ENCODE results near the gene COL3A1.

The COL3A1 gene

DNA sequence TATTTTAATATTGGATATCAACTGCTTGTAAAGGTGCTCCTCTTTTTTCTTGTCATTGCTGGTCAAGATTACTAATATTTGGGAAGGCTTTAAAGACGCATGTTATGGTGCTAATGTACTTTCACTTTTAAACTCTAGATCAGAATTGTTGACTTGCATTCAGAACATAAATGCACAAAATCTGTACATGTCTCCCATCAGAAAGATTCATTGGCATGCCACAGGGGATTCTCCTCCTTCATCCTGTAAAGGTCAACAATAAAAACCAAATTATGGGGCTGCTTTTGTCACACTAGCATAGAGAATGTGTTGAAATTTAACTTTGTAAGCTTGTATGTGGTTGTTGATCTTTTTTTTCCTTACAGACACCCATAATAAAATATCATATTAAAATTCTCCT, 38.2 kb downstream of the COL3A1 start:
- H3K4me3 ChIP-seq (ENCODE audit: control insufficient read depth, low read depth, low read length) = no peak overlapping the region
- no peak for DNase-seq (ENCODE audit: low read depth)
- no peak for TF ChIP-seq CTCF (IDR thresholded peaks at IDR 0.05; ENCODE audit: control insufficient read depth, insufficient read depth, low read depth, low read length, missing control alignments)

GRCh38 chr2:189013031-189013430, 38.9 kb downstream of the COL3A1 start:
- no peak overlapping the region for H3K4me3 ChIP-seq (ENCODE audit: control insufficient read depth, low read depth, low read length)
- TF ChIP-seq CTCF (IDR thresholded peaks at IDR 0.05; ENCODE audit: control insufficient read depth, insufficient read depth, low read depth, low read length, missing control alignments) = no peak
- DNase-seq (ENCODE audit: low read depth) = no peak

DNA sequence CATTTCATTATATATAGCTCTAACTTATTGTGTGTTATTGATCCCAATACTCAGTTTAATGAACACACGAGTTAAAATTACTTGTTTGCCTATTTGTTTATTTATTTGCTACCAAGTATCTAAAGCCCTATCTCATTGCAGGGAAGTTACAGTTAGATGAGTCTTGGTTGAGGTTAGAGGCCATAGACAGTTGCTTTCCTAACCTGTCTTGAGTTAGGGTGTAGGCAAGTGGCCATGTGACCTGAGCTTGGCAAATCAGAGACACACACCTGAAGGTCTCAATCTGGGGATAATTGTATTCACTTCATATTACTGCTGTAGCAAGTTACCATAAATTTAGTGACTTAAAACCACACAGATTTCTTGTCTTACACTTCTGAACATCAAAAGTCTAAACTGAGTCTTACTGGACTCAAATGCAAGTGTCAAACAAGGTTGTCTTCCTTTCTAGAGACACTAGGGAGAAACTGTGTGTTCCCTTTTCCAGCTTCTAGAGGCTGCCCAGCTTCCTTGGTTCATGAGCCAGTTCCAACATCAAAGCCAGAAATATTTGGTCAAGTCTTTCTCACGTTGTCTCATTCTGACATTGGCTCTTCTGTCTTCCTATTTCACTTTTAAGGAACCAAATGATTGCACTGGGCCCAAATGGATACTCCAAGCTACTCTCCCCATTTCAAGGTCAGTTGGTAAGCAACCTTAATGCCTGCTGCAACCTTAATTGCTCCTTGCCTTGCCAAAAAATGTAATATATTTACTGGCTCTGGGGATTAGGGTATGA, 39.7 kb downstream of the COL3A1 start:
- no peak for TF ChIP-seq CTCF (IDR thresholded peaks at IDR 0.05; ENCODE audit: control insufficient read depth, insufficient read depth, low read depth, low read length, missing control alignments)
- no peak for DNase-seq (ENCODE audit: low read depth)
- H3K4me3 ChIP-seq (ENCODE audit: control insufficient read depth, low read depth, low read length) = no peak overlapping the region

- peak; percentile 38 for DNase-seq (ENCODE audit: low read depth)
- H3K4me3 ChIP-seq (ENCODE audit: control insufficient read depth, low read depth, low read length) = no peak overlapping the region
- no peak for TF ChIP-seq CTCF (IDR thresholded peaks at IDR 0.05; ENCODE audit: control insufficient read depth, insufficient read depth, low read depth, low read length, missing control alignments)
These were observed 40.4 kb downstream of the COL3A1 start for GRCh38 chr2:189014449-189015138.

- TF ChIP-seq CTCF (IDR thresholded peaks at IDR 0.05; ENCODE audit: control insufficient read depth, insufficient read depth, low read depth, low read length, missing control alignments) = no peak
- DNase-seq (ENCODE audit: low read depth) = no peak
- no peak overlapping the region for H3K4me3 ChIP-seq (ENCODE audit: control insufficient read depth, low read depth, low read length)
These were observed 41.2 kb downstream of the COL3A1 start for GRCh38 chr2:189015359-189015758.

- no peak for DNase-seq (ENCODE audit: low read depth)
- H3K4me3 ChIP-seq (ENCODE audit: control insufficient read depth, low read depth, low read length) = no peak overlapping the region
- no peak for TF ChIP-seq CTCF (IDR thresholded peaks at IDR 0.05; ENCODE audit: control insufficient read depth, insufficient read depth, low read depth, low read length, missing control alignments)
These were observed 42.2 kb downstream of the COL3A1 start for GRCh38 chr2:189016311-189016861.

Measured in AG09309 (cell line).